Measurements from ENCODE around the gene NIP7.

DNA sequence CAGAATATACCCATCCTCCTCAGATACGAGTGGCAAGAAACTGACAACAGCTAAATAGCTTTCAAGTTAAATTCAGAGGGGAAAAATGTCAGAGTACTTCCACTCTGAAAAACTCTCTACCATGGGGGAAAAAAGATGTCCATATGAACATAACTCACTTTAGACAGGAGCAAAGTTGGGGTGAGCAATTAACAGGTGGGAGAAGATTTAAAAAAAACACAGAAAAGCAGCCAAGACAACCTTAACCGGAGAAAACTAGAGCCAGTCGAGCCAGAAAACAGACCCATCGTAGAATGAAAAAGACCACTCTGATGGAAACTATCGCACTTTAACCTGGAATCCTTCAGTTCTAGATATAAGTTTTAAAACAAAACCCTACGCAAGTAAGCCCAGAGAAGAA lies 45.4 kb downstream of the NIP7 start:
- TF ChIP-seq, protein P1, sequence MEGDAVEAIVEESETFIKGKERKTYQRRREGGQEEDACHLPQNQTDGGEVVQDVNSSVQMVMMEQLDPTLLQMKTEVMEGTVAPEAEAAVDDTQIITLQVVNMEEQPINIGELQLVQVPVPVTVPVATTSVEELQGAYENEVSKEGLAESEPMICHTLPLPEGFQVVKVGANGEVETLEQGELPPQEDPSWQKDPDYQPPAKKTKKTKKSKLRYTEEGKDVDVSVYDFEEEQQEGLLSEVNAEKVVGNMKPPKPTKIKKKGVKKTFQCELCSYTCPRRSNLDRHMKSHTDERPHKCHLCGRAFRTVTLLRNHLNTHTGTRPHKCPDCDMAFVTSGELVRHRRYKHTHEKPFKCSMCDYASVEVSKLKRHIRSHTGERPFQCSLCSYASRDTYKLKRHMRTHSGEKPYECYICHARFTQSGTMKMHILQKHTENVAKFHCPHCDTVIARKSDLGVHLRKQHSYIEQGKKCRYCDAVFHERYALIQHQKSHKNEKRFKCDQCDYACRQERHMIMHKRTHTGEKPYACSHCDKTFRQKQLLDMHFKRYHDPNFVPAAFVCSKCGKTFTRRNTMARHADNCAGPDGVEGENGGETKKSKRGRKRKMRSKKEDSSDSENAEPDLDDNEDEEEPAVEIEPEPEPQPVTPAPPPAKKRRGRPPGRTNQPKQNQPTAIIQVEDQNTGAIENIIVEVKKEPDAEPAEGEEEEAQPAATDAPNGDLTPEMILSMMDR (IDR thresholded peaks at IDR 0.05), result no peak
- TF ChIP-seq POLR2A (IDR thresholded peaks at IDR 0.05), result no peak

Measured in testis (tissue), 2 donors.